GM18505 (cell line): ENCODE results near the gene ATRAID.

Experiments used
- ATAC-seq: cut with Tn5 transposase; IDR thresholded peaks from one replicate; pipeline ENCODE4 v1.9.1; 2021; ENCODE audit not compliant: unreplicated experiment
- POLR2A ChIP-seq: IDR thresholded peaks from 4 replicates; pipeline ENCODE4 v1.6.1; 2011; ENCODE audit warnings: borderline replicate concordance; ENCODE audit not compliant: insufficient read depth, insufficient read length; ENCODE audit errors: extremely low read depth

Gene ATRAID

GRCh38 chr2:27245626-27246025 is 33.8 kb downstream of the ATRAID start:
- ATAC-seq: no peak
- no peak for TF ChIP-seq POLR2A

- TF ChIP-seq POLR2A: no peak
- no peak for ATAC-seq
These were observed 36.1 kb downstream of the ATRAID start for GRCh38 chr2:27247893-27248292.

- TF ChIP-seq POLR2A: no peak
- no peak for ATAC-seq
These were observed 37.5 kb downstream of the ATRAID start for GRCh38 chr2:27249159-27249890.

- TF ChIP-seq POLR2A: no peak
- no peak for ATAC-seq
These were observed 38.2 kb downstream of the ATRAID start for GRCh38 chr2:27249891-27250651.

- no peak for TF ChIP-seq POLR2A
- no peak for ATAC-seq
These were observed 39.0 kb downstream of the ATRAID start for GRCh38 chr2:27250652-27251379.

GRCh38 chr2:27251766-27252165 is 39.9 kb downstream of the ATRAID start:
- no peak for ATAC-seq
- no peak for TF ChIP-seq POLR2A

- no peak for TF ChIP-seq POLR2A
These were observed 43.3 kb downstream of the ATRAID start for GRCh38 chr2:27255187-27255586.

GRCh38 chr2:27255660-27256059 is 43.8 kb downstream of the ATRAID start:
- no peak for TF ChIP-seq POLR2A
- no peak for ATAC-seq

More at GRCh38 chr2:27255187-27255586, 43.3 kb downstream of the ATRAID start:
- ATAC-seq: no peak

GRCh38 chr2:27256855-27257454 is 45.1 kb downstream of the ATRAID start:
- TF ChIP-seq POLR2A: no peak
- no peak for ATAC-seq

- no peak for ATAC-seq
- no peak for TF ChIP-seq POLR2A
These were observed 46.2 kb downstream of the ATRAID start for GRCh38 chr2:27258051-27258450.

- ATAC-seq: no peak
- TF ChIP-seq POLR2A: no peak
These were observed 49.5 kb downstream of the ATRAID start for GRCh38 chr2:27261241-27261925.

- ATAC-seq: no peak
These were observed 50.1 kb downstream of the ATRAID start for GRCh38 chr2:27261926-27262298.

More at GRCh38 chr2:27261926-27262298, 50.1 kb downstream of the ATRAID start:
- no peak for TF ChIP-seq POLR2A
